ENCODE measurements around the gene ACR.

ACR gene

GRCh38 chr22:50699756-50700386 is 38.1 kb upstream of the ACR start:
- no peak for TF ChIP-seq CTCF (IDR thresholded peaks at IDR 0.05; ENCODE audit: low read depth, low read length)

GRCh38 chr22:50700387-50701075 is 37.5 kb upstream of the ACR start:
- TF ChIP-seq CTCF (IDR thresholded peaks at IDR 0.05; ENCODE audit: low read depth, low read length): no peak
- H3K4me3 ChIP-seq (ENCODE audit: low read depth, low read length): no peak overlapping the region

More at GRCh38 chr22:50699756-50700386, 38.1 kb upstream of the ACR start:
- H3K4me3 ChIP-seq (ENCODE audit: low read depth, low read length): no peak overlapping the region

- no peak for TF ChIP-seq CTCF (IDR thresholded peaks at IDR 0.05; ENCODE audit: low read depth, low read length)
These were observed 37.0 kb upstream of the ACR start for GRCh38 chr22:50701076-50701419.

GRCh38 chr22:50701428-50702154 is 36.4 kb upstream of the ACR start:
- no peak for TF ChIP-seq CTCF (IDR thresholded peaks at IDR 0.05; ENCODE audit: low read depth, low read length)
- no peak overlapping the region for H3K4me3 ChIP-seq (ENCODE audit: low read depth, low read length)

More at GRCh38 chr22:50701076-50701419, 37.0 kb upstream of the ACR start:
- no peak overlapping the region for H3K4me3 ChIP-seq (ENCODE audit: low read depth, low read length)

GRCh38 chr22:50702261-50702671 is 35.7 kb upstream of the ACR start:
- H3K4me3 ChIP-seq (ENCODE audit: low read depth, low read length): no peak overlapping the region
- no peak for TF ChIP-seq CTCF (IDR thresholded peaks at IDR 0.05; ENCODE audit: low read depth, low read length)

GRCh38 chr22:50702821-50703725 is 34.9 kb upstream of the ACR start:
- no peak overlapping the region for H3K4me3 ChIP-seq (ENCODE audit: low read depth, low read length)
- TF ChIP-seq CTCF (IDR thresholded peaks at IDR 0.05; ENCODE audit: low read depth, low read length): no peak
